Large intestine (tissue), 3 donors: ENCODE data around the gene KRTAP10-2. TPM values are rescaled to one million over a fixed set of nuclear protein-coding genes. Genes with fewer than 3 reads are reported as not detected.

Experiments
- DNase-seq, 2 donors: peaks; one replicate each; pipeline versions ENCODE4 v3.0.0 to v3.0.0-alpha.2; 2013
- H3K27ac ChIP-seq: one replicate; pipeline ENCODE4 v1.5.1; 2013; ENCODE audit warnings: low read length
- H3K27me3 ChIP-seq: 2 replicates; pipeline ENCODE4 v1.6.1; 2013; ENCODE audit warnings: low read length; ENCODE audit not compliant: control insufficient read depth, insufficient read depth
- H3K36me3 ChIP-seq: 2 replicates; pipeline ENCODE4 v1.6.1; 2013; ENCODE audit warnings: low read length; ENCODE audit not compliant: control insufficient read depth, insufficient read depth
- H3K4me1 ChIP-seq: one replicate; pipeline ENCODE4 v1.6.1; 2013; ENCODE audit warnings: low read length; ENCODE audit not compliant: control insufficient read depth, insufficient read depth
- H3K4me3 ChIP-seq: one replicate; pipeline ENCODE4 v1.5.1; 2013; ENCODE audit warnings: low read length
- H3K9me3 ChIP-seq: one replicate; pipeline ENCODE4 v1.6.1; 2013; ENCODE audit warnings: mild to moderate bottlenecking, low read depth, low read length, moderate library complexity; ENCODE audit not compliant: control insufficient read depth
- WGBS: methylation state at CpG from one replicate; pipeline ENCODE4 v1.1.5; 2013; ENCODE audit warnings: low lambda C conversion rate; ENCODE audit not compliant: insufficient coverage; 5-methylcytosine and 5-hydroxymethylcytosine counted together
- polyA plus RNA-seq: library from polyadenylated mRNA; unstranded; fragments of 120-200 nt; gene quantifications from one replicate; pipeline ENCODE4 v1.2.1, GENCODE V29; 2013

Gene KRTAP10-2
- polyA plus RNA-seq, 1 donor, result not detected

DNA sequence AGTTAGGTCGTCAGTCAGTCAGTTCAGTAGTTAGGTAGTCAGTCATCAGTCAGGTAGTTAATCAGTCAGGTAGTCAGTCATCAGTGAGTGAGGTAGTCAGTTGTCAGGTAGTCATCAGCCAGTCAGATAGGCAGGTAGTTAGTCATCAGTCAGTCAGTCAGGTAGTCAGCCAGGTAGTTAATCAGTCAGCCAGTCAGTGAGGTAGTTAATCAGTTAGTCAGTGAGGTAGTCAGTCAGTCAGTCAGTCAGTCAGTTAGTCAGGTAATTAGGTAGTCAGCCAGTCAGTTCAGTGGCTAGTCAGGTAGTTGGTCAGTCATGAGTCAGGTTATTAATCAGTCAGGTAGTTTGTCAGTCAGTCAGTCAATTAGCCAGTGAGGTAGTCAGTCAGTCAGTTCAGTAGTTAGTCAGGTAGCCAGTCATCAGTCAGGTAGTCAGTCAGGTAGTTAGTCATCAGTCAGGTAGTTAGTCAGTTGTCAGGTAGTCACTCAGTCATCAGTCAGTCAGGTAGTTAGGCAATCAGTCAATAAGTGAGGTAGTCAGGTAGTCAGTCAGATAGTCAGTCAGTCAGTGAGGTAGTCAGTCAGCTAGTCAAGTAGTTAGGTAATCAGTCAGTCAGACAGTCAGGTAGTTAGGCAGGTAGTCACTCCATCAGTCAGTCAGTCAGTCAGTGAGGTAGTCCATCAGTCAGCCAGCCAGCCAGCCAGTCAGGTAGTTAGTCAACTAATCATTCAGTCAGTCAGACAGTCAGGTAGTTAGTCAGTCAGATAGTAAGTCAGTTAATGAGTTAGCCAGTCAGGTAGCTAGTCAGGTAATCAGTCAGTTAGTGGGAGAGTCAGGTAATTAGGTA is 27.5 kb downstream of the KRTAP10-2 start:
- Histone ChIP-seq H3K36me3 (no peaks in the 10 kb centered on the region), H3K27me3 (no peaks in the 10 kb centered on the region), H3K27ac (no peak overlapping the region), H3K4me3 (no peak overlapping the region), H3K9me3 (peaks cover 3% of the 10 kb centered on the region), H3K4me1 (no peaks in the 10 kb centered on the region)
- no CpG with 5 or more reads among the region's 1 CpG for WGBS
- DNase-seq, result no peak

DNA sequence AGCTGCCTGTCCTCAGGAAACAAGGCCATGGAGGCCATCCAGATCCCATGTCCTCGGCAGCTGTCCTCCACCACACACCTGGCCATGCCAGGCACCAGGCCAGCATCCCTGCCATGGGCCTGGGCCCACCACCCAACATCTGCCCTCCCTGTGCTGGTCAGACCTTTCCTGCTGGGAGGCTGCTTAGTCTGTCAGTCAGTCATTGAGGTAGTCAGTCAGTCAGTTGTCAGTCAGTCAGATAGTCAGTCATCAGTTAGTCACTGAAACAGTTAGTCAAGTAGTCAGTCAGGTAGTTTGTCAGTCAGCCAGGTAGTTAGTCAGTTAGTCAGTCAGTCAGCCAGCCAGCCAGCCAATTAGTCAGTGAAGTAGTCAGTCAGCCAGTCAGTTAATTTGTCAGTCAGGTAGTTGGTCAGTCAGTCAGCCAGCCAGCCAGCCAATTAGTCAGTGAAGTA is 28.5 kb downstream of the KRTAP10-2 start:
- Histone ChIP-seq H3K27ac (no peak overlapping the region), H3K4me1 (no peaks in the 10 kb centered on the region)
- no CpG with 5 or more reads among the region's 1 CpG for WGBS

DNA sequence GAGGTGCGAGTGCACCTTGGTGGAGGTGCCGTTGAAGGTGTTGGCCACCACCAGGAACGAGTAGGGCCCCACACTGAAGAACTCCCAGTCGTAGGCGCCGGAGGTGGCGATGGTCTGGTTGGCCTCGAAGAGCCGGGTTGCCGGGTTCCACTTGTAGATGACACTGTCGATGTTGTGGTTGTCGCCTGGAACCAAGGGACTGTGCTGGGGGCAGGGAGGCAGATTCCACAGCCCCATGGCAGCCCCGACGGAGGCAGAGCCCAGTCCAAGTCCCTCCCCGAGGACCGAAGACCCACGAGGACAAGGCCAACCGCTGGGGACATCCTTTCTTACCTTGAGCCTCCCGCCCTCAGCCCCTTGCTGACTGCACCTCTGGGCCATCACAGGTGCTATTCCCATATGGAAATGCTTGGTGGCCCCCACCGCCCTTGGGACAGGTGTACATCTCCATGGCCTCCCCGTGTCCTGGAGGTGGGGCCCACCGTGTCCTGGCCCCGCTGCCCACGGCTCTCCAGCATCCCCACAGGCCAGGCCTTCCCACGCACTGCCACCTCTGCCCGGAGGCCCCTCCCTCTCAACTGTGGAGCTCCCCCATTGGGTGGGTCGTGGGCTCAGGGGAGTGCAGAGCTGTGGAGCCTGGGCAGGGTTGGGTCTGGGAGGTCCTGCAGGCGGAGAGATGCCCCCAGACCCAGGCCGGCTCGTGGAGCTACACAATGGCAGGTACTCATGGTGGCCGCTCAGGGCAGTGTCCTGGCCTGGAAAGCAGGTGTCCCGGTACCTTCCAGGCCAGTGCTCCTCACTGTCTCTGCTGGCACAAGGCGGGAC is 29.2 kb downstream of the KRTAP10-2 start:
- H3K36me3 ChIP-seq, result no peaks in the 10 kb centered on the region
- no peak overlapping the region for H3K27ac ChIP-seq
- no peaks in the 10 kb centered on the region for H3K27me3 ChIP-seq
- H3K4me1 ChIP-seq, result no peaks in the 10 kb centered on the region
- no peak for DNase-seq
- peaks cover 3% of the 10 kb centered on the region for H3K9me3 ChIP-seq
- H3K4me3 ChIP-seq, result no peak overlapping the region
- WGBS, result 100% methylated on average over 4 of the region's 33 CpGs

More for the DNA sequence above, 28.5 kb downstream of the KRTAP10-2 start:
- DNase-seq, result no peak
- peaks cover 3% of the 10 kb centered on the region for H3K9me3 ChIP-seq
- no peak overlapping the region for H3K4me3 ChIP-seq
- H3K36me3 ChIP-seq, result no peaks in the 10 kb centered on the region
- no peaks in the 10 kb centered on the region for H3K27me3 ChIP-seq

DNA sequence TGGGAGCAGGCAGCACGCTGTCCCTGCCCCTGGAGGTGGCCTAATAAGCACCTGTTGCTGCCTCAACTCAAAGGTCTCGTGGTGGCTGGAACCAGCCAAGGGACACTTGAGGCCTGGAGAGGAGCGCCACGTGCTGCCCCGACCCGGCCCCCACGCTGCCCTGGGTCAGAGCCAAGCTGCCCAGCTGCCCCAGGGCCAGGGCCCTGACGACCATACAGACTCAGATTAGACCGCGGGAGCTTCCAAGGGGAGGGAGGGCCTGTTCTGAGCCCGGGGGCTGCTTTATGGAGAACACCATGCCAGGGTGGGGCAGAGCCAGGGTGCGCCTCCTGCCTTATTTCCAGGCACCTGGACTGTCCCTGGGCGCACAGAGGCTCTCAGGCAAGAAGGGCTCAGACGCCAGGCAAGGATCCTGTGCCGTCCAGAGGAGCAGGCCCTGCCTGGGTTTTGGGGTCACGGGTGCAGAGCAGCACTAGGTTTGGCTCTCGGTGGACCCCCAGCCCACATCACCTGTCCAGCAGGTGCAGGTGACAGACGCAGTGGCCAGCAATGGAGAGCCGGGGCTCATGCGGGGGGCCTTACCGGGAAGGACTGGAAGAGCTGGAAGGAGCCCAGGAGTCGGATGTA is 29.9 kb downstream of the KRTAP10-2 start:
- Histone ChIP-seq H3K36me3 (no peaks in the 10 kb centered on the region), H3K27me3 (no peaks in the 10 kb centered on the region), H3K4me3 (no peak overlapping the region), H3K4me1 (no peaks in the 10 kb centered on the region), H3K27ac (no peak overlapping the region), H3K9me3 (peaks cover 3% of the 10 kb centered on the region)
- DNase-seq, result no peak
- no CpG with 5 or more reads among the region's 22 CpGs for WGBS

DNA sequence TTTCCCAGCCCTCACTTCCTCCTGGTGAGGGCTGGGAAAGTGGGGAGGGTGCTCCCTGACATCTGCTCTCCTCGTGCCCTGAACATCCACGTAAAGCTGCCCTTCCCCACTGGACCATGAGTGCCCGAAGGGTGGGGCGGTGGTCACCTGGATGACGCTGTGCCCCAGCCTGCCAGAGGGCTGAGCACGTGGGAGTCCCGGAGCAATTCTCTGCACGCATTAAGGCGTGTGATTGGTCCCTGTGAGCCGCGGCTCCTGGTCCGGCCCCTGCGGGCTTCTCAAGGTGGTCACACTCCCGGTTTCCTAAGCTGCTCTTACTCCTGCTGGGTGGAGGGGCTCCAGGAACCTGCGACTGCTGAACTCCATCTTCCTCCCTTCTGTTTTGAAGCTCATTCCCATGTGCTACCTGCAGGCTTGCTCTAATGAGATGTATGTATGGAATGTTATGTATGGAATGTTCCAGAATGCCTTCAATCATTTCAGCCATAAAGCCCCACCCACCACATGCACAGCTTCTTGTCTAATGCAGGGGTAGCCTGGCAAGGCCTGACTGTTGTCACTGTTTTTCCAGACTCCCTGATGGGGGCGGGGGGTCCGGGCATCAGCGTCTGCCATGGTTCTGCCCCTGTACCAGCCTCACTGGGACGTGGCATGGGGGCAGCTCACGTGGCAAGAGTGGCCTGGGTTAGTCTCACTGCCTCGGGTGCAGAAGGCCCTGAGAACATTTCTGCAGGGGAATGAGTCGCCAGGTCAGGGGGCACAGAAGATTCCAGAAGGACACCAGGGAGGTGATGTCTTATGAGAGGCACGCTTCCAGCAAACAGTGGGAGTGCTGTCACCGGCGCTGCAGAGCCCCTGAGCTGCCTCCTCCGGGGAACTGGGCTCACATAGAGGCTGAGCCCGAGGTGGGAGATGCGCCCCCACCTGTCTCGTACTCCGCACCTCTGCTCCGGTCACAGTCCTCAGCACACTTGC is 30.7 kb downstream of the KRTAP10-2 start:
- Histone ChIP-seq H3K27ac (no peak overlapping the region), H3K27me3 (no peaks in the 10 kb centered on the region), H3K36me3 (no peaks in the 10 kb centered on the region), H3K4me3 (no peak overlapping the region), H3K9me3 (peaks cover 3% of the 10 kb centered on the region), H3K4me1 (no peaks in the 10 kb centered on the region)
- no peak for DNase-seq
- no CpG with 5 or more reads among the region's 31 CpGs for WGBS

DNA sequence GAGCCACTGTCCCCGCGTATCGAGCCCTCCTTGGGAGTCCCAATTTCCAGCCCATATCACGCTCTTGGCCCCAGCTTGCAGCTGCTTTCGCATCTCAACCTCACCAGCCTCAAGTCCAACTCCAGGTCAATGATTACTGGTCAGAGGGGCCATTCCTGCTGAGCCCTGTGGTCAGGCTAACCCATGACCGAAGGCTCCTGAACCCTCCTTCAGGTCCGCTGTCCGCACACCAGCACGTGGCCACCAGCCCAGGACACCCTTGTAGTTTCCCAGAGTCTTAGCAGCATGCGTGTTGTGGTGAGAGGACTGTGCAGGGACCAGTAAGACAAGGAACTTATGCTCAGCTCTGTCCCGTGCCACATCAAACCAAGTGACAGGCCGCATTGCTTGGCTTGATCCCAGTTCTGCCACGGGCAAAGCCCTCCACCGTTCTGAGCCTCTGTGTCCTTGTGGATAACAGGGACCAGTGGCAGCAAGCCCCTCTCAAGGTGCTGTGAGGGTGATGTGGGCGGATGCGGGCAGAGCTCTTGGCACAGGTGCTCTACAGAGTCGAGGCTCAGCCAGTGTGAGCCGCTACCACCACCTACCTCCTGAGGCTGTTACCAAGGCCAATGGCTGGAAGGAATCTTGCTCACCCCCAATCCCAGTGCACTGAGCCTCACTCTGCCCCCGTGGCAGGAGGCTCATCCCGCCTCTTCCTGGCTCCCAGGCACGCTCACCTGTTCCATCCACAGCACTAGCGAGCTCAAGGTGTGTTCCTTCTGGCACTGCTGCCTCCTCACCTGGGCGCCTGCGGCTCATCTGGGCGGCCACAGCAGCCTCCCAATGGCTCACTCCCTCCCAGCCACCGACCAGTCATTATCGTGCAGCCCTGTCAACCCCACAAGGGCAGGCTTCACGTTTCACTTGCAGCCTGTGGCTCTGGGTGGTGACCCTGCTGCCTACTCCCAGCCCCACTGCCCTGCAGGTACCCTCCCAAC is 31.7 kb downstream of the KRTAP10-2 start:
- Histone ChIP-seq H3K9me3 (peaks cover 3% of the 10 kb centered on the region), H3K27ac (no peak overlapping the region), H3K4me3 (no peak overlapping the region), H3K27me3 (no peaks in the 10 kb centered on the region), H3K36me3 (no peaks in the 10 kb centered on the region), H3K4me1 (no peaks in the 10 kb centered on the region)
- no CpG with 5 or more reads among the region's 28 CpGs for WGBS
- DNase-seq, result no peak

DNA sequence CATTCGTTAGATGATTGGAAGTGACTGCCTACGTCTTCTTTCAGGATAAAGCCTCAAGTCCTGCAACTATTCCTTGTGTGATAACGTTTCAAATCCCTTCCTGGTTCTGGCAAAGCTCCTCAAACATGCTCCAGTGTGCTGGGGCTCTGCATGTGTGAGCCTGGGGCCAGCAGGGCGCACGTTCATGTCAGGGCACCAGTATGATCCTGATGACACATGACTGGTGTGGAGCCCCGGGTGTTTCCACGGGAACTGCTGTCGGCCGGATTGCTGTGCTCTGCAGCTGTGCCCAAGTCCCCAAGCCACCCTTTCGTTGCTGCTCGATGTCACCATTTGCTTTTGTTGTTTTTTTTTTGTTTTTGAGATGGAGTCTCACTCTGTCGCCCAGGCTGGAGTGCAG is 32.6 kb downstream of the KRTAP10-2 start:
- no peak overlapping the region for H3K4me3 ChIP-seq
- H3K27ac ChIP-seq, result no peak overlapping the region
- H3K36me3 ChIP-seq, result no peaks in the 10 kb centered on the region
- whole genome bisulfite sequencing, result no CpG with 5 or more reads among the region's 12 CpGs
- no peak for DNase-seq
- H3K9me3 ChIP-seq, result peaks cover 3% of the 10 kb centered on the region
- no peaks in the 10 kb centered on the region for H3K4me1 ChIP-seq
- H3K27me3 ChIP-seq, result no peaks in the 10 kb centered on the region

DNA sequence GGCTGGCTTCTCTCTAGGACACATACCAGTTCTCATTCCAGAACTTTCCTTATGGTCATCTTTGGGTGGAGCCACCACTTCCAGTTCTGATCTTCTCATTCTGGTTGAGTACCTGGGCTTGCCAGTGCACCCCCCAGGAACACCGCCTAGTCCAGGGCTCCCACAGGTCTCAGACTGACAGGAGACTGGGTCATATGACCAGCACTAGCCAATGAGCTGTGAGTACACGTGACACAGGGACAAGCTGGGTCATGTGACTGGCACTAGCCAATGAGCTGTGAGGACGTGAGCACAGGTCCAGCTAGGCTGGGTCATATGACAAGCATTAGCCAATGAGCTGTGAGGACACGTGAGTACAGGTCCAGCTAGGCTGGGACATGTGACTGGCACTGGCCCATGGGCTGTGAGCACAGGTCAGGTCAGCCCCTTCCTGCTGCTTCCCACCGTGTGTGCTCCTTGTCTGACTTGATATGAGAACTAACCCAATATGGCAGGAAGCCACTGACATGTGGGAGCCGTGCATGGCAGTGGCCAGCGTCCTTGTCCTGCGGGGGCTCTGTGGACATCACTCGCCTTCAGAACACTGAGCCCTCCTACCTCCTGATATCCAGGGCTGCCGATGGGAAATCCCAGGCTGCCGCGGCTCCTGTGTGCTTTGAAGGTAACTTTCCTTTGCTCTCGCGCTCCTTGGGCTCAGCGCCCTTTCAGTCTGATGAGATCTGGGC is 34.0 kb downstream of the KRTAP10-2 start:
- H3K36me3 ChIP-seq, result no peaks in the 10 kb centered on the region
- no peaks in the 10 kb centered on the region for H3K27me3 ChIP-seq
- no peaks in the 10 kb centered on the region for H3K4me1 ChIP-seq
- no peak overlapping the region for H3K4me3 ChIP-seq
- H3K9me3 ChIP-seq, result no peaks in the 10 kb centered on the region
- no peak overlapping the region for H3K27ac ChIP-seq
- peak in 1 of 2 donors; percentile 19 for DNase-seq
- WGBS, result no CpG with 5 or more reads among the region's 15 CpGs
